IPS-NIHi11 (cell line): Measurements from ENCODE around the gene HPSE.

Experiments used
- DNase-seq: peaks from one replicate; pipeline ENCODE4 v3.0.0; 2012; ENCODE audit warnings: mixed read lengths, low spot score

The HPSE gene

GRCh38 chr4:83247415-83248357 lies 87.0 kb downstream of the HPSE start:
- DNase-seq, result no peak
